ENCODE measurements around the gene RBMS3. TPM values are rescaled to one million over a fixed set of nuclear protein-coding genes. Genes with fewer than 3 reads are reported as not detected.

Gene RBMS3
- total RNA-seq, 1 experiment from 2014 or later, result 0.42 TPM

DNA sequence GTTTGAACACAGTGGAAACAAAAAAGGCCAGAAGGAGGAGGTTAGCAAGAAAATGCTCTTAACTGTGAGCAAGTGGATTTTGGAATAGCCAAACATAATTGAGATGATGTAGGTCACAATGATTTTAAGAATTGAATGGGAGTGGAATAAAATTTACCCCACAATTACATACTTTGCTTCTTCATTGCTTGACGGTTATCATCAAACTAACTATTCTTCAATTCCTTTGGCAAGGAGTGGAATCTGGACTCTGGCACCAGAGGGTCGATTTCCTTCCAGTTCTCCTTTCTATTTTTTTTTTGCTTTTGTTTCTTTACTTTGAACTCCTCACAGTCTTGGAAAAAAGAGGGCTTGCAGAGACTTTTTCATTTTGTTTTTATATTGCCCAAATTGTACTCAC, 691.0 kb downstream of the RBMS3 start:
- intact Hi-C loops (cut with micrococcal nuclease), result no loop called here
- RAD21 ChIA-PET (ENCODE audit: low non-redundant PET in 1 of 2, low total read pairs in 2 of 2, uncharacterized antibody in 2 of 2, unreplicated experiment in 2 of 2), result no interaction called here
- CTCF ChIA-PET, result no interaction called here
- Histone ChIP-seq H3K9ac (ENCODE audit: low read length) (no peak overlapping the region), H3K4me2 (ENCODE audit: low read length) (no peak overlapping the region), H3K9me3 (ENCODE audit: control insufficient read depth in 1 of 2, insufficient read depth in 1 of 2, low read depth in 1 of 2, low read length in 2 of 2) (no peaks in the 10 kb centered on the region), H3K27ac (ENCODE audit: low read depth, low read length) (no peak overlapping the region), H3K27me3 (ENCODE audit: insufficient read depth, low read length) (0 out of 2 replicates have a peak, but pooled peaks cover 14% of the 10 kb centered on the region), H2AFZ (ENCODE audit: low read depth, low read length, poor library complexity, severe bottlenecking) (no peak overlapping the region), H4K20me1 (ENCODE audit: insufficient read depth) (no peaks in the 10 kb centered on the region), H3K4me1 (ENCODE audit: control insufficient read depth in 1 of 2, insufficient read depth in 2 of 2, low read length in 2 of 2) (no peaks in the 10 kb centered on the region), H3K4me3 (replicated peaks in 1 of 2; ENCODE audit: low read depth in 1 of 2, low read length in 2 of 2) (no peak overlapping the region), H3K9me2 (ENCODE audit: insufficient read depth) (no peaks in the 10 kb centered on the region), H3K36me3 (ENCODE audit: control insufficient read depth in 1 of 2, insufficient read depth in 2 of 2, low read length in 2 of 2) (no peaks in the 10 kb centered on the region), H3K79me2 (ENCODE audit: insufficient read depth, low read length) (no peaks in the 10 kb centered on the region)
- ATAC-seq (no peak), DNase-seq (ENCODE audit: low read depth, low spot score) (no peak)
- no TSS peak for BruUV-seq (replicated peaks)
- no peak for TF ChIP-seq ZFX (IDR thresholded peaks at IDR 0.05)
- TF ChIP-seq SP1 (IDR thresholded peaks at IDR 0.05; ENCODE audit: low read depth), result no peak
- TF ChIP-seq CEBPB (IDR thresholded peaks at IDR 0.05; ENCODE audit: low read depth), result no peak
- TF ChIP-seq REST (IDR thresholded peaks at IDR 0.05; ENCODE audit: low read depth), result no peak
- TF ChIP-seq ZNF274 (IDR thresholded peaks at IDR 0.05; ENCODE audit: low read depth, low read length), result no peak
- TF ChIP-seq ATF3 (IDR thresholded peaks at IDR 0.05), result no peak
- no peak for TF ChIP-seq RAD21 (IDR thresholded peaks at IDR 0.05; ENCODE audit: low read depth)
- TF ChIP-seq POLR2A (IDR thresholded peaks at IDR 0.05; ENCODE audit: borderline replicate concordance, extremely low read depth, insufficient read depth, insufficient read length), result no peak
- no peak for TF ChIP-seq EGR1 (IDR thresholded peaks at IDR 0.05; ENCODE audit: low read depth)
- TF ChIP-seq FOSL1 (IDR thresholded peaks at IDR 0.05; ENCODE audit: low read depth), result no peak
- TF ChIP-seq JUND (IDR thresholded peaks at IDR 0.05), result no peak
- no peak for TF ChIP-seq TCF7L2 (IDR thresholded peaks at IDR 0.05; ENCODE audit: borderline replicate concordance, extremely low read depth, insufficient read depth, insufficient read length)
- no peak for TF ChIP-seq POLR2AphosphoS5 (IDR thresholded peaks at IDR 0.05; ENCODE audit: low read depth, low read length)
- no peak for TF ChIP-seq YY1 (IDR thresholded peaks at IDR 0.05; ENCODE audit: extremely low read depth, insufficient replicate concordance, low read depth, low read length)
- no peak for TF ChIP-seq SRF (IDR thresholded peaks at IDR 0.05; ENCODE audit: low read depth)
- POLR2A ChIA-PET, result no interaction called here

Data from HCT116 (cell line).